Astrocyte of the cerebellum (primary cell): ENCODE measurements around the gene CSRP2.

Experiments used
- DNase-seq: peaks from one replicate; pipeline ENCODE4 v3.0.0-alpha.2; 2011; ENCODE audit warnings: low read depth
- H3K4me3 ChIP-seq: 2 replicates; pipeline ENCODE4 v1.5.1; 2011; ENCODE audit warnings: mild to moderate bottlenecking, low read depth, low read length, moderate library complexity
- CTCF ChIP-seq: IDR thresholded peaks from 2 replicates; pipeline ENCODE4 v1.5.1; 2012; ENCODE audit warnings: low read length, low read depth, moderate library complexity, mild to moderate bottlenecking; ENCODE audit errors: missing control alignments
- in situ Hi-C: cut with HindIII; loops from 2 replicates; pipeline ENCODE4 v1.10.0; 2017; ENCODE audit warnings: low sequenced_read_pairs

The CSRP2 gene

GRCh38 chr12:76855271-76855670 lies 23.5 kb downstream of the CSRP2 start:
- in situ Hi-C loops = no loop called here
- H3K4me3 ChIP-seq = no peak overlapping the region
- no peak for TF ChIP-seq CTCF
- no peak for DNase-seq

- in situ Hi-C loops = no loop called here
- TF ChIP-seq CTCF = no peak
- DNase-seq = no peak
- no peak overlapping the region for H3K4me3 ChIP-seq
These were observed 26.7 kb downstream of the CSRP2 start for GRCh38 chr12:76852106-76852505.

GRCh38 chr12:76848132-76848531 lies 30.7 kb downstream of the CSRP2 start:
- in situ Hi-C loops = no loop called here
- DNase-seq = no peak

GRCh38 chr12:76847260-76847659 lies 31.6 kb downstream of the CSRP2 start:
- DNase-seq = no peak
- TF ChIP-seq CTCF = no peak
- no peak overlapping the region for H3K4me3 ChIP-seq
- in situ Hi-C loops = no loop called here

More at GRCh38 chr12:76848132-76848531, 30.7 kb downstream of the CSRP2 start:
- H3K4me3 ChIP-seq = no peak overlapping the region
- TF ChIP-seq CTCF = no peak

- H3K4me3 ChIP-seq = no peak overlapping the region
- in situ Hi-C loops = no loop called here
- DNase-seq = no peak
- no peak for TF ChIP-seq CTCF
These were observed 42.2 kb downstream of the CSRP2 start for GRCh38 chr12:76836633-76837032.

GRCh38 chr12:76830436-76830835 lies 48.4 kb downstream of the CSRP2 start:
- DNase-seq = no peak
- no peak overlapping the region for H3K4me3 ChIP-seq
- in situ Hi-C loops = no loop called here
- no peak for TF ChIP-seq CTCF
